A549 (cell line): ENCODE data around the gene LCNL1. TPM values are rescaled to one million over a fixed set of nuclear protein-coding genes. Genes with fewer than 3 reads are reported as not detected.

Experiments used
- ATAC-seq, 2 experiments: fragments of 200-7000 bp in 1 of 2; fragments of >200 bp in 1 of 2; cut with Nextera tagmentation in 1 of 2; cut with Tn5 transposase in 1 of 2; 3 replicates each; pipeline versions ENCODE4 v1.8.0 to v1.9.1; 2018 to 2020; ENCODE audit warnings: mild to moderate bottlenecking in 1 of 2, moderate library complexity in 1 of 2
- CTCF ChIA-PET: fragments of 300-600 bp; sonication (Branson Sonifier 250); formaldehyde crosslinking; extraction: SDS; loops from one replicate; lab custom pipeline; 2021; ENCODE audit warnings: antibody characterized with exemption, inconsistent platforms; lab: Yijun Ruan, JAX
- POLR2A ChIA-PET: fragments of 350-600 bp; formaldehyde crosslinking; extraction: SDS; loops from one replicate; lab custom pipeline; 2021; ENCODE audit warnings: antibody characterized with exemption, inconsistent platforms; lab: Yijun Ruan, JAX
- DNase-seq, 2 experiments: peaks; one replicate each; pipeline versions ENCODE4 v3.0.0 to v3.0.0-alpha.2; 2011 to 2016; ENCODE audit warnings: low read depth in 1 of 2, low spot score in 1 of 2
- FAIRE-seq: peaks from 2 replicates; lab custom pipeline; 2011; peaks lifted over from hg19 to GRCh38; lab: Jason Lieb, UNC
- H3K27ac ChIP-seq, 2 experiments: fragments of >200 bp; sonication (Bioruptor Twin); formaldehyde crosslinking; 3 replicates each; pipeline ENCODE4 v1.5.1; 2016 to 2017
- H3K4me1 ChIP-seq: fragments of >200 bp; sonication (Bioruptor Twin); formaldehyde crosslinking; 3 replicates; pipeline ENCODE4 v1.6.1; 2016
- H3K4me2 ChIP-seq: fragments of >200 bp; sonication (Bioruptor Twin); formaldehyde crosslinking; 3 replicates; pipeline ENCODE4 v1.6.1; 2016
- H3K4me3 ChIP-seq: fragments of >200 bp; sonication (Bioruptor Twin); formaldehyde crosslinking; 3 replicates; pipeline ENCODE4 v1.5.1; 2016
- H3K9me3 ChIP-seq: fragments of >200 bp; sonication (Bioruptor Twin); formaldehyde crosslinking; 3 replicates; pipeline ENCODE4 v1.6.1; 2016
- CBX8 ChIP-seq: fragments of 200-600 bp; sonication (generic); IDR thresholded peaks from 2 replicates; pipeline ENCODE4 v1.6.1; 2016
- CTCF ChIP-seq: fragments of >200 bp; sonication (Bioruptor Twin); formaldehyde crosslinking; IDR thresholded peaks from 3 replicates; pipeline ENCODE4 v1.5.1; 2016
- EHMT2 ChIP-seq: fragments of 200-600 bp; sonication (generic); IDR thresholded peaks from 2 replicates; pipeline ENCODE4 v1.6.1; 2016; ENCODE audit warnings: antibody characterized with exemption, low read depth, mild to moderate bottlenecking, moderate library complexity
- ESRRA ChIP-seq: fragments of 150-350 bp; IDR thresholded peaks from 2 replicates; pipeline ENCODE4 v1.6.1; 2014; ENCODE audit warnings: mild to moderate bottlenecking, low read length, borderline replicate concordance
- HES2 ChIP-seq: fragments of >200 bp; sonication (Bioruptor Twin); formaldehyde crosslinking; IDR thresholded peaks from 2 replicates; pipeline ENCODE4 v1.6.1; 2016
- HOXB13 ChIP-seq: fragments of 250-450 bp; sonication (Bioruptor Pico); IDR thresholded peaks from 2 replicates; pipeline ENCODE4 v1.5.0; 2020; ENCODE audit warnings: low read depth, mild to moderate bottlenecking, moderate library complexity
- JUN ChIP-seq, 2 experiments: fragments of >200 bp; sonication (Bioruptor Twin); formaldehyde crosslinking; IDR thresholded peaks; 2 replicates in 1 of 2; 3 replicates in 1 of 2; pipeline ENCODE4 v1.6.1; 2016 to 2017
- PBX3 ChIP-seq: IDR thresholded peaks from 2 replicates; pipeline ENCODE4 v1.6.1; 2012
- RAD21 ChIP-seq, 2 experiments: fragments of >200 bp in 1 of 2; sonication (Bioruptor Twin) in 1 of 2; formaldehyde crosslinking in 1 of 2; IDR thresholded peaks in 1 of 2; conservative IDR thresholded peaks in 1 of 2; 2 replicates in 1 of 2; 3 replicates in 1 of 2; pipeline ENCODE4 v1.6.1; 2012 to 2018; ENCODE audit warnings: inconsistent platforms in 1 of 2
- RNF2 ChIP-seq: fragments of 200-600 bp; sonication (generic); IDR thresholded peaks from 2 replicates; pipeline ENCODE4 v1.6.1; 2016; ENCODE audit warnings: low read depth, mild to moderate bottlenecking, antibody characterized with exemption, moderate library complexity, borderline replicate concordance
- SREBF2 ChIP-seq: fragments of 450-650 bp; IDR thresholded peaks from 2 replicates; pipeline ENCODE4 v1.6.1; 2014; ENCODE audit warnings: mild to moderate bottlenecking, moderate library complexity
- TP53 ChIP-seq: fragments of 250-450 bp; sonication (Bioruptor Pico); IDR thresholded peaks from 2 replicates; pipeline ENCODE4 v1.5.0; 2021; ENCODE audit warnings: mild to moderate bottlenecking, moderate library complexity
- WGBS: methylation state at CpG from one replicate; pipeline ENCODE4 v1.1.6; 2017; ENCODE audit errors: missing lambda C conversion rate; 5-methylcytosine and 5-hydroxymethylcytosine counted together
- polyA plus RNA-seq, 4 experiments: library from polyadenylated mRNA; depleted of rRNA in 3 of 4; stranded (reverse); fragments of >200 nt; fragmentation: RNase III in 1 of 4; extraction: RNeasy Plus Mini Kit Qiagen cat#74134 plus additional on column Dnase treatment in 1 of 4; gene quantifications; 2 replicates in 3 of 4; 3 replicates in 1 of 4; pipeline ENCODE4 v1.2.3, GENCODE V29; 2011 to 2017

LCNL1 gene
- polyA plus RNA-seq, 2 of the 4 experiments (the other 2 are of a cell fraction), result 0.08 to 0.19 TPM

GRCh38 chr9:136950656-136951276 is 32.0 kb upstream of the LCNL1 start:
- FAIRE-seq (no peak), ATAC-seq (peak; percentile 2 to 4; a peak in 4 of 6 replicates), DNase-seq (no peak)
- 58% methylated on average over 7 of the region's 9 CpGs for WGBS
- POLR2A ChIA-PET, result interaction anchor here (1.0 to 1.4 kb wide), 2 partner anchors 7 to 41 kb away, joined by 3 to 4 read pairs; partner anchors contain the start of gene PAXX
- Histone ChIP-seq H3K9me3 (no peaks in the 10 kb centered on the region), H3K27ac (peak overlapping the region; percentile 94 to 98), H3K4me1 (peaks cover 31% of the 10 kb centered on the region), H3K4me3 (peak overlapping the region; percentile 60), H3K4me2 (peak overlapping the region; percentile 92)
- no peak for TF ChIP-seq JUN (IDR thresholded peaks at IDR 0.05)
- no peak for TF ChIP-seq HES2
- TF ChIP-seq CTCF, result no peak
- TF ChIP-seq RAD21 (conservative IDR thresholded peaks at IDR 0.05 in 1 of 2, IDR thresholded peaks at IDR 0.05 in 1 of 2), result no peak
- CTCF ChIA-PET, result interaction anchor here (0.5 to 11.3 kb wide), 4 partner anchors 37 to 117 kb away, joined by 3 to 282 read pairs (median 4); partner anchors contain the start of genes ABCA2 and FUT7

DNA sequence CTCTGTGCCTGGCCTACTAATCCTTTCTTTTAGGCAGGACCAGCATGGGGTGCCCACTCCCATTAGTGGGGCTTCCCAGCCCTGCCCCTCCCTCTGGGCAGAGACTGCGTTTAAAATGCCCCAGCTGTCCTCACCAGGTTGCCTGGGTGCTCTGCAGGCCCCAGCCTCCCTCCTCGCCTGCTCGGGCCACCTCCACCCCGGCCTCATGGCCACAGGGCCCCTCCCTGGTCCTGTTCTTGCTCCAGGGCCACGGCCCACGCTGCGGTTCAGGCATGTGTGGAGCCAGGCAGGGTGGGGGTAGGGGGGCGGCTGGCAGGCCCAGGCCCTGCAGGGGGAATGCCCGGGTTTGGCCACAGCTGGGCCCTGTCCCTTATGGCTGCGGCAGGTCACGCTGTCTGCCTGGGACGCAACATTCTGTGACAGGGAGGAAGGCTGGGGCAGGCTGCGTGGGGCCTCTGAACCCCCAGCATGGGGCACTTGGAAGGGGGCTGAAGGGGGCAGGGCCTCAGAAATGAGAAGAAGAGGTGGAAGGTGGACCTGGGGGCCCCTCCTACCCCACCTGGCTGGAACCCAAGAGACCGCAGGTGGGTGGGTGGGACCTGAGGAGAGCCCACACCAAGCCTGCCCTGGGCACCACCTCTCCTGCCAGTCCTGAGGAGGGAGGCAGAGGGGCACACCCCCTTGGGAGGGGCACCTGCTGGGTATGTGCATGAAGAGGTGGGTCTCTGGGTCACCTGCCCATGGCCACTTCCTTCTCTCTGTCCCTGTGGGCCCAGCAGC is 31.1 kb upstream of the LCNL1 start, which contains the start of gene LCN12:
LCN12 (plus strand) TSS at position 733 of the 780 bp plus-strand sequence. CDS start 55 bp downstream, outside the sequence.
- CTCF ChIA-PET, result interaction anchor here (1.5 to 11.3 kb wide), 2 partner anchors 80 to 116 kb away, joined by 4 to 282 read pairs; partner anchors contain the start of genes ABCA2 and FUT7
- WGBS, result 86% methylated on average over 7 of the region's 14 CpGs
- POLR2A ChIA-PET, result interaction anchor here (1.0 kb wide), 1 partner anchor 40 kb away, joined by 4 read pairs; the partner anchor contains the start of gene PAXX
- ATAC-seq (no peak), DNase-seq (no peak), FAIRE-seq (no peak)
- TF ChIP-seq EHMT2 (no peak), ESRRA (no peak), TP53 (CRISPR knock-in tag) (no peak), PBX3 (no peak), RNF2 (no peak), SREBF2 (no peak), CBX8 (no peak)
- H3K4me2 ChIP-seq, result no peak within 1 kb of the TSS
- H3K27ac ChIP-seq, result peak within 1 kb of the TSS in 1 of 2 experiments; percentile 98; a peak in 3 of 6 replicates
- peaks cover 31% of the 10 kb centered on the region for H3K4me1 ChIP-seq
- no peaks in the 10 kb centered on the region for H3K9me3 ChIP-seq
- no peak within 1 kb of the TSS for H3K4me3 ChIP-seq

- Histone ChIP-seq H3K27ac (0 out of 6 replicates have a peak overlapping the region, but pooled peaks of 1 of the 2 experiments have one; percentile 19), H3K4me2 (no peak overlapping the region), H3K4me1 (peaks cover 26% of the 10 kb centered on the region), H3K4me3 (no peak overlapping the region), H3K9me3 (no peaks in the 10 kb centered on the region)
- ATAC-seq, result no peak
- 66% methylated on average over 5 of the region's 15 CpGs for WGBS
- DNase-seq, result no peak
- ChIA-PET CTCF (interaction anchor here (0.5 to 11.3 kb wide), 5 partner anchors 21 to 179 kb away, joined by 3 to 282 read pairs (median 4); partner anchors contain the start of genes ABCA2 and FUT7), POLR2A (interaction anchor here (0.7 kb wide), 1 partner anchor 224 kb away, joined by 7 read pairs; no protein-coding TSS in a partner anchor)
- no peak for FAIRE-seq
- TF ChIP-seq PBX3, result no peak
- TF ChIP-seq HOXB13 (CRISPR knock-in tag), result no peak
These were observed 30.4 kb upstream of the LCNL1 start for GRCh38 chr9:136952321-136952850.
